Measurements from ENCODE around the gene AIF1.

AIF1 gene

DNA sequence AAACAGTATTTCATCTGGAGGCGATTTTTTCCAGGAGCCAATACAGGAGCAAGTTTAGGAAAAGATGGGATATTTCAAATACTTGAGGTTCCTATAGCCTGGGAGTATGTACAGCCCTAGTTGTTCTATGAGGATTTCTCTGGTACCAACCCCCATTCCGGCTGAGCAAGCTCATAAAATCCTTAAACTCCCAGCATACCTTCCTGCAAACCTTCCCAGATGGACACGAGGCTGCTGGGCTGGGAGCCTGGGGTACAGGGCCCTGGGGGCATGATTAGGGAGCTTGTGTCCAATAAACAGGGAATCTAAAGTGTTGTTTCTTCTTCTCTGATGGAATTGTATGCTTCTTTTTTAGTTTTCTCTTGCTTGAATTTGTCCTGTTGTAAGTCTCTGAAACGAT, 7.0 kb downstream of the AIF1 start:
- Mint-ChIP-seq H3K36me3 (peaks cover 19% of the 10 kb centered on the region), H3K9me3 (no peaks in the 10 kb centered on the region), H3K4me1 (peaks cover 15% of the 10 kb centered on the region), H3K27me3 (no peaks in the 10 kb centered on the region), H3K27ac (peak overlapping the region; percentile 92), H3K4me3 (peak overlapping the region; percentile 88)
- no peak for ATAC-seq (ENCODE audit: low read depth)
- DNase-seq (ENCODE audit: low spot score in 2 of 2), result no peak

DNA sequence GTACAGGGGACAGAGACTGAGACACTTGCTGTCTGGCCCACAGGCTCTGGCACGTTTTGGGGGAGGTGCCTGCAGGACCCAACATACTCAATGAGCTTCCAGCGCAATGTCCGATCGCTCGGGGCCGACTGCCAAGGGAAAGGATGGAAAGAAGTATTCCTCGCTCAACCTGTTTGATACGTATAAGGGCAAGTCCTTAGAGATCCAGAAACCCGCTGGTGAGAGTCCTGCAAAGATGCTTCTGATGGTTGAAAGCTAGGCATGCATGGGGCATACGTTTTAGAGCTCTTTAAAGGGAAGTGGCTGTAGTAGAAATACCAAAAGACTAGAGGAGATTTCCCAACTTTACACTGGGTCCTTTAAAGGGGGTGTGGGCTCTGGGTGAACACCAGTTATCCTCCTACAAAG, 7.7 kb downstream of the AIF1 start:
- ATAC-seq (ENCODE audit: low read depth), result no peak
- Mint-ChIP-seq H3K27me3 (no peaks in the 10 kb centered on the region), H3K27ac (peak overlapping the region; percentile 92), H3K4me3 (no peak overlapping the region), H3K9me3 (no peaks in the 10 kb centered on the region), H3K36me3 (peaks cover 26% of the 10 kb centered on the region), H3K4me1 (peaks cover 16% of the 10 kb centered on the region)
- DNase-seq (ENCODE audit: low spot score in 2 of 2), result no peak

DNA sequence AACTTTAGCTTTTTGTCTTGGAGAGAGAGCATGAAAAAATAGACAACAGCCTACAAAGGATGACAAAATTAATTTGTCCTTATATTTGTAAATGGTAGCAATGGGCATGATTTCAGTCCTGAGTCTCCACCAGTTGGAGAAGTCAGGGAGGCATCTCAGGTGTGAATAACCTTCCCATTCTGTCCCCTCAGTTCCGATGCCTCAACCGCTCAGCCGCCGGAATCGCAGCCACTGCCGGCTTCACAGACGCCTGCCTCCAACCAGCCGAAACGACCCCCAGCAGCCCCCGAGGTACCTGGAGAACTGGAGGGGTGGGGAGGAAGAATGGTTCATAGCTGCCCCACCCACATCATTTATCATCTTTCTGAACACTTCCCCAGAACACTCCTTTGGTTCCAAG, 9.0 kb downstream of the AIF1 start:
- H3K9me3 Mint-ChIP-seq, result no peaks in the 10 kb centered on the region
- ATAC-seq (ENCODE audit: low read depth) (no peak), DNase-seq (ENCODE audit: low spot score in 2 of 2) (no peak)
- H3K27me3 Mint-ChIP-seq, result no peaks in the 10 kb centered on the region
- H3K4me1 Mint-ChIP-seq, result peaks cover 17% of the 10 kb centered on the region
- H3K4me3 Mint-ChIP-seq, result no peak overlapping the region
- no peak overlapping the region for H3K27ac Mint-ChIP-seq
- H3K36me3 Mint-ChIP-seq, result peaks cover 31% of the 10 kb centered on the region

DNA sequence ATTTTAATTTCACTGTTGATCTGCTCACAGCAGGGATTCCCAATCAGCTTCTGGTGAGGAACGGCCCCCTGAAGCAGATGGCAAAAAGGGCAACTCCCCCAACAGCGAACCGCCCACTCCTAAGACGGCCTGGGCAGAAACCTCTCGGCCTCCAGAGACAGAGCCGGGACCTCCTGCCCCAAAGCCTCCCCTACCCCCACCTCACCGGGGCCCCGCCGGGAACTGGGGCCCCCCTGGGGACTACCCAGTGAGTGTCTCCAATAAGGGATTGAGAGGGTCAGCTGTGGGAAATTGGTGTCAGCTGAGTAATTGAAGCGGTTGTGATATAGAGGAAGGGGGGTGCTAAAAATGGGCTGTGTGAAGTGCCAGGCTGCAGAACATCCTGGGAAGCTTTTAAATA, 11.9 kb downstream of the AIF1 start:
- no peak for ATAC-seq (ENCODE audit: low read depth)
- no peak overlapping the region for H3K27ac Mint-ChIP-seq

DNA sequence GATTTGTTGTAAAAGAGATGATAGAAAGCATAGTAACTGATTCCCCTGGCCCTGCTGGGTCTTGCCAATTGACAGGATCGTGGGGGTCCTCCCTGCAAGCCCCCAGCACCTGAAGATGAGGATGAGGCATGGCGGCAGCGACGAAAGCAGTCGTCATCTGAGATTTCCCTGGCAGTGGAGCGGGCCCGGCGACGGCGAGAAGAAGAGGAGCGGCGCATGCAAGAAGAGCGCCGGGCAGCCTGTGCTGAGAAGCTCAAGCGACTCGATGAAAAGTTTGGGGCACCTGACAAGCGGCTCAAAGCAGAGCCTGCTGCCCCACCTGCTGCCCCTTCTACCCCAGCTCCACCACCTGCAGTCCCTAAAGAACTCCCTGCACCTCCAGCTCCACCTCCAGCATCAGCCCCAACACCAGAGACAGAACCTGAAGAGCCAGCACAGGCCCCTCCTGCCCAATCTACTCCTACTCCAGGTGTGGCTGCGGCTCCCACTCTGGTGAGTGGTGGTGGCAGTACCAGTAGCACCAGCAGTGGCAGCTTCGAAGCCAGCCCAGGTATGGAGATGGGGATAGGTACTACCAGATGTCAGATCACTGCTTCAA, 12.8 kb downstream of the AIF1 start:
- no peak for DNase-seq (ENCODE audit: low spot score in 2 of 2)
- Mint-ChIP-seq H3K4me1 (peaks cover 4% of the 10 kb centered on the region), H3K27ac (no peak overlapping the region), H3K27me3 (no peaks in the 10 kb centered on the region), H3K4me3 (no peak overlapping the region), H3K36me3 (peaks cover 47% of the 10 kb centered on the region), H3K9me3 (no peaks in the 10 kb centered on the region)
- ATAC-seq (ENCODE audit: low read depth), result no peak

More for the DNA sequence above, 11.9 kb downstream of the AIF1 start:
- Mint-ChIP-seq H3K4me1 (peaks cover 11% of the 10 kb centered on the region), H3K4me3 (no peak overlapping the region), H3K27me3 (no peaks in the 10 kb centered on the region), H3K9me3 (no peaks in the 10 kb centered on the region), H3K36me3 (peaks cover 45% of the 10 kb centered on the region)
- no peak for DNase-seq (ENCODE audit: low spot score in 2 of 2)

DNA sequence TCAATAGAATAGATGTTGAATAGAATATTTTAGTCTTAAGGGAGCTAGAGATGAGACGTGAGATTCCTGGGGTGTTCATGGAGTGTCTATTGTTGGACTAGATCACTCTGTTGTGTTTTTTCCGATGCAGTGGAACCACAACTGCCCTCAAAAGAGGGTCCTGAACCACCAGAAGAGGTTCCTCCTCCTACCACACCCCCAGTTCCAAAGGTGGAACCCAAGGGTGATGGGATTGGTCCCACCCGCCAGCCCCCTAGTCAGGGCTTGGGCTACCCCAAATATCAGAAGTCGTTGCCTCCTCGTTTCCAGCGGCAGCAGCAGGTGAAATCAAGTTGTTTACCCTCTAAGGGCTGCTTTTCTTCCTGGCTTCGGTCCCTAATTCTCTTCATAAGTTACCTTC, 14.0 kb downstream of the AIF1 start:
- Mint-ChIP-seq H3K36me3 (peaks cover 48% of the 10 kb centered on the region), H3K27ac (no peak overlapping the region), H3K9me3 (no peaks in the 10 kb centered on the region), H3K4me1 (peaks cover 5% of the 10 kb centered on the region), H3K27me3 (no peaks in the 10 kb centered on the region), H3K4me3 (no peak overlapping the region)
- DNase-seq (ENCODE audit: low spot score in 2 of 2) (no peak), ATAC-seq (ENCODE audit: low read depth) (no peak)

DNA sequence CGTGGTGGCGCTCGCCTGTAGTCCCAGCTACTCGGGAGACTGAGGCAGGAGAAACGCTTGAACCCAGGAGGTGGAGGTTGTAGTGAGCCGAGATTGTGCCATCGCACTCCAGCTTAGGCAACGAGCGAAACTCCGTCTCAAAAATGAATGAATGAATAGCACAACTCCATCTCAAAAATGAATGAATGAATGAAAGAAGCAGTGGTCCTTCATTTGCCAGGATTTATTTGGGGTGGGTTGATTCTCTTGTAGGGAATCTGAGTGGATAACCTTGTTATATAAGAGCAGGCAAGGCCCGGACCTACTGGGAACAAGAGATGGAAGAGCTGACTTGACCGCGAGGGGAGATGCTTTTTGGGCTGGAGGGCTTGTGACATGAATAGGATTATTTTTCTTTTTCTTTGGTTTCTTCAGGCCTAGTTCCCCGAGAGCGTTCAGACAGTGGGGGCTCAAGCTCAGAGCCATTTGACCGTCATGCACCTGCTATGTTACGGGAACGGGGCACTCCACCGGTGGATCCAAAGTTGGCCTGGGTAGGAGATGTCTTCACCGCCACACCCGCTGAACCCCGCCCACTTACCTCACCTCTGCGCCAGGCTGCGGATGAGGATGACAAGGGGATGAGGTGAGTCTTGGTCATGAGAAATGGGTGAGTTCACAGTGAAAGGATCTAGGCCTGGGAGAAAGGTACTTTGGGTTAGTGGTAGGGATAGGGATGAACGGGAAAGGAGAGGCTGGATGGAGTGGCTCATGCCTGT, 15.3 kb downstream of the AIF1 start:
- no peak overlapping the region for H3K4me3 Mint-ChIP-seq
- H3K36me3 Mint-ChIP-seq, result peaks cover 48% of the 10 kb centered on the region
- H3K4me1 Mint-ChIP-seq, result peaks cover 6% of the 10 kb centered on the region
- H3K27me3 Mint-ChIP-seq, result no peaks in the 10 kb centered on the region
- no peaks in the 10 kb centered on the region for H3K9me3 Mint-ChIP-seq
- peak overlapping the region; percentile 7 for H3K27ac Mint-ChIP-seq
- DNase-seq (ENCODE audit: low spot score in 2 of 2) (no peak), ATAC-seq (ENCODE audit: low read depth) (no peak)

DNA sequence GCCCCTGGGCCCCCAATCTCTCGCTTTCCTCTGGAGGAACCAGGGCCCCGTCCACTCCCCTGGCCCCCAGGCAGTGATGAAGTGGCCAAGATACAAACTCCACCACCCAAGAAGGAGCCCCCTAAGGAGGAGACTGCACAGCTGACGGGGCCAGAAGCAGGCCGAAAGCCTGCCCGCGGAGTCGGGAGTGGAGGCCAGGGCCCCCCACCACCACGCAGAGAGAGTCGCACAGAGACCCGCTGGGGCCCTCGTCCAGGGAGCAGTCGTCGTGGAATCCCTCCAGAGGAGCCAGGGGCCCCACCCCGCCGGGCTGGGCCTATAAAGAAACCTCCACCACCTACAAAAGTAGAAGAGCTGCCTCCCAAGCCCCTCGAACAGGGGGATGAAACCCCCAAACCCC, 16.2 kb downstream of the AIF1 start:
- Mint-ChIP-seq H3K4me3 (no peak overlapping the region), H3K4me1 (peaks cover 6% of the 10 kb centered on the region), H3K27ac (peak overlapping the region; percentile 7), H3K27me3 (no peaks in the 10 kb centered on the region), H3K36me3 (peaks cover 47% of the 10 kb centered on the region), H3K9me3 (no peaks in the 10 kb centered on the region)
- ATAC-seq (ENCODE audit: low read depth), result no peak
- DNase-seq (ENCODE audit: low spot score in 2 of 2), result no peak

DNA sequence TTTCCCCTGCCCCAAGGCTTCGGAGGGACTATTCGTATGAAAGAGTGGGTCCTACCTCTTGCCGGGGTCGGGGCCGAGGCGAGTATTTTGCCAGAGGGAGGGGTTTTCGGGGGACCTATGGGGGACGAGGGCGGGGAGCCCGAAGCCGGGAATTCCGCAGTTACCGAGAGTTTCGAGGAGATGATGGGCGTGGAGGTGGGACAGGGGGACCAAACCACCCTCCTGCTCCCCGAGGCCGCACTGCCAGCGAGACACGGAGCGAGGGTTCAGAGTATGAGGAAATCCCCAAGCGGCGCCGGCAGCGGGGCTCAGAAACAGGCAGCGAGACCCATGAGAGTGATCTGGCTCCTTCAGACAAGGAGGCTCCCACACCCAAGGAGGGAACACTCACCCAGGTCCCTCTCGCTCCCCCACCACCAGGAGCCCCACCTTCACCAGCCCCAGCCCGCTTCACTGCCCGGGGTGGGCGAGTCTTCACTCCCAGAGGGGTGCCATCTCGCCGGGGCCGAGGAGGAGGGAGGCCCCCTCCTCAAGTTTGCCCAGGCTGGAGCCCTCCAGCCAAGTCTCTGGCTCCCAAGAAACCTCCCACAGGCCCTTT, 16.7 kb downstream of the AIF1 start:
- DNase-seq (ENCODE audit: low spot score in 2 of 2) (no peak), ATAC-seq (ENCODE audit: low read depth) (no peak)
- Mint-ChIP-seq H3K27ac (no peak overlapping the region), H3K27me3 (no peaks in the 10 kb centered on the region), H3K4me1 (peaks cover 6% of the 10 kb centered on the region), H3K4me3 (no peak overlapping the region), H3K36me3 (peaks cover 46% of the 10 kb centered on the region), H3K9me3 (no peaks in the 10 kb centered on the region)

DNA sequence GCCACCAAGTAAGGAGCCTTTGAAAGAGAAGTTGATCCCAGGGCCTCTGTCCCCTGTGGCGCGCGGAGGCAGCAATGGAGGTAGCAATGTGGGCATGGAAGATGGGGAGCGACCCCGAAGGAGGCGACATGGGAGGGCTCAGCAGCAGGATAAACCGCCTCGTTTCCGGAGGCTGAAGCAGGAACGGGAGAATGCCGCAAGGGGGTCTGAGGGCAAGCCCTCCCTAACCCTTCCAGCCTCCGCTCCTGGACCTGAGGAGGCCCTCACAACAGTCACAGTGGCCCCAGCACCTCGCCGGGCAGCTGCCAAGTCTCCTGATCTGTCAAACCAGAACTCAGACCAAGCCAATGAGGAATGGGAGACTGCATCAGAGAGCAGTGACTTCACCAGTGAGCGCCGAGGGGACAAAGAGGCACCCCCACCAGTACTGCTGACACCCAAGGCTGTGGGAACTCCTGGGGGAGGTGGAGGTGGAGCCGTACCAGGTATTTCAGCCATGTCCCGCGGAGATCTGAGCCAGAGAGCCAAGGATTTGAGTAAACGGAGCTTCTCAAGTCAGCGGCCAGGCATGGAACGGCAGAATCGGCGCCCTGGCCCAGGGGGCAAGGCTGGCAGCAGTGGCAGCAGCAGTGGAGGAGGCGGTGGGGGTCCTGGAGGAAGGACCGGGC, 17.4 kb downstream of the AIF1 start:
- Mint-ChIP-seq H3K36me3 (peaks cover 45% of the 10 kb centered on the region), H3K4me3 (no peak overlapping the region), H3K4me1 (peaks cover 6% of the 10 kb centered on the region), H3K27ac (no peak overlapping the region), H3K9me3 (no peaks in the 10 kb centered on the region), H3K27me3 (no peaks in the 10 kb centered on the region)
- DNase-seq (ENCODE audit: low spot score in 2 of 2) (no peak), ATAC-seq (ENCODE audit: low read depth) (no peak)

DNA sequence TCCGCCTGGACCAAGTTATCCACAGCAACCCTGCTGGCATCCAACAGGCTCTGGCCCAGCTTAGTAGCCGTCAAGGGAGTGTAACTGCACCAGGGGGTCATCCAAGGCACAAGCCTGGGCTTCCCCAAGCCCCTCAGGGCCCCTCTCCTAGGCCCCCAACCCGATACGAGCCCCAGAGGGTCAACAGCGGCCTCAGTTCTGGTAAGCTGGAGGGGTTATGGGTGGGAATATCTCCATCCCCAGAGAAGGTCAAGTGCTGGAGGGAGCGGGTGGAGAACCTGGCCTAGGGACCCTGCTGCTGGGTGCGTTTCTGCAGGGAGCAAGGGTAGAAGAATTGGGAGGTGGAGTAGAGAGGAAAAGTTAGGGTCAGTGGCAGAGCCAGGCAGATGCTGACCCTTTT, 18.4 kb downstream of the AIF1 start:
- Mint-ChIP-seq H3K36me3 (peaks cover 37% of the 10 kb centered on the region), H3K4me1 (peaks cover 4% of the 10 kb centered on the region), H3K27me3 (no peaks in the 10 kb centered on the region), H3K27ac (peak overlapping the region; percentile 1), H3K9me3 (no peaks in the 10 kb centered on the region), H3K4me3 (no peak overlapping the region)
- no peak for ATAC-seq (ENCODE audit: low read depth)
- DNase-seq (ENCODE audit: low spot score in 2 of 2), result no peak

DNA sequence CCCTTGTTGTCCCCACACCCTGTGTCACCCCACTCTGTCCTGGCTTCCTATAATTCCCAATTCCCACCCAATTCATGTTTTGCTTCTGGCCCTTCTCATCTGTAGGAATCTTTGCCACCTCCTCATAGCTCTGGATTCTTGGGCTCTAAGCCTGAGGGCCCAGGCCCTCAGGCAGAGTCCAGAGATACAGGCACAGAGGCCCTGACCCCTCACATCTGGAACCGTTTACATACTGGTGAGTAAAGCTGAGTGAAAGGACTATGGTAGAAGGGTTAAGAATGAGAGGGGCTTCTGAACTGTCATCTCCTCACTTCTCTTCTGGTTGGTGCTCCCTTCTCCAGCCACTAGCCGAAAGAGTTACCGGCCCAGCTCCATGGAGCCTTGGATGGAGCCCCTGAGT, 19.1 kb downstream of the AIF1 start:
- no peak for DNase-seq (ENCODE audit: low spot score in 2 of 2)
- no peaks in the 10 kb centered on the region for H3K27me3 Mint-ChIP-seq
- no peak overlapping the region for H3K4me3 Mint-ChIP-seq
- H3K36me3 Mint-ChIP-seq, result peaks cover 40% of the 10 kb centered on the region
- no peaks in the 10 kb centered on the region for H3K9me3 Mint-ChIP-seq
- ATAC-seq (ENCODE audit: low read depth), result no peak
- peaks cover 4% of the 10 kb centered on the region for H3K4me1 Mint-ChIP-seq
- H3K27ac Mint-ChIP-seq, result peak overlapping the region; percentile 1

DNA sequence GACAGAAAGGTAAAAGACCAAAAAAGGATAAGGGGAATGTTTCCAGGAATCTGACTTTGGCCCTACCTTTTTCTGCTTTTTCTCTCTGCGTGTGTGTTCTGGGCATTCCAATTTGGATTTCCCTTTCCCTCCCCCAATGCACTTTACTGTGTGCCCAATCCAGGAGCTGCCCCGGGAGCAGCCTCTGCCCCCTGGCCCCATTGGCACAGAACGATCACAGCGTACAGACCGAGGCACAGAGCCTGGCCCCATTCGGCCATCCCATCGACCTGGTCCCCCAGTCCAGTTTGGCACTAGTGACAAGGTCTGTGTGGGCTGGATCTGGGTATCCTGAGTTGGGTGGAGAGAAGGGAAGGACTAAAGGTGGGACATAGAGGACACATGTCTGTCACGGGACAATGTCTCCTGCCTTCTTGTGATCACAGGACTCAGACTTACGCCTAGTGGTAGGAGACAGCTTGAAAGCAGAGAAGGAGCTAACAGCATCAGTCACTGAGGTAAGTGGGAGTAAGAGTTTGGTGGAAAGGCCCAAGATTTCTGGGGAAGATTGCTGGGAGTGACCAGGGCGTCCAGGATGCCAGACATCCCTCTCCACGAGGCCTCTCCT, 20.0 kb downstream of the AIF1 start:
- Mint-ChIP-seq H3K4me1 (peaks cover 2% of the 10 kb centered on the region), H3K4me3 (no peak overlapping the region), H3K27me3 (no peaks in the 10 kb centered on the region), H3K9me3 (no peaks in the 10 kb centered on the region), H3K36me3 (peaks cover 36% of the 10 kb centered on the region), H3K27ac (no peak overlapping the region)
- no peak for ATAC-seq (ENCODE audit: low read depth)
- DNase-seq (ENCODE audit: low spot score in 2 of 2), result no peak
